OCI-LY7 (cell line): Measurements from ENCODE around the gene CLCF1. TPM values are rescaled to one million over a fixed set of nuclear protein-coding genes. Genes with fewer than 3 reads are reported as not detected.
"Not testable (repeated sequence)": the region's sequence is repeated elsewhere in the genome, so short reads cannot be mapped to it uniquely, and the experiment has no call there.

Experiments used
- BruUV-seq: library from RNA; stranded (reverse); fragments of 400-500 nt; replicated peaks from 2 replicates; lab custom pipeline; 2021; lab: Mats Ljungman, UMichigan
- CTCF ChIA-PET: fragments of 300-600 bp; sonication (Branson Sonifier 250); formaldehyde crosslinking; loops from one replicate; lab custom pipeline; 2022; ENCODE audit warnings: antibody characterized with exemption; ENCODE audit not compliant: unreplicated experiment; lab: Charles Lee
- POLR2A ChIA-PET: fragments of 300-600 bp; sonication (Branson Sonifier 250); formaldehyde crosslinking; loops from one replicate; lab custom pipeline; 2022; ENCODE audit warnings: antibody characterized with exemption; lab: Charles Lee
- DNase-seq: peaks from one replicate; pipeline ENCODE4 v3.0.0-alpha.2; 2015; ENCODE audit warnings: low spot score
- H2AFZ ChIP-seq: fragments of 200-600 bp; sonication (generic), shearing (Covaris generic); 2 replicates; pipeline ENCODE4 v1.6.1; 2014; ENCODE audit warnings: mild to moderate bottlenecking, antibody characterized with exemption, low read length, moderate library complexity
- H3K27ac ChIP-seq: fragments of 200-600 bp; sonication (generic); 2 replicates; pipeline ENCODE4 v1.5.1; 2014; ENCODE audit warnings: mixed run types, low read depth, mild to moderate bottlenecking, moderate library complexity, low read length, inconsistent platforms; ENCODE audit not compliant: poor library complexity, severe bottlenecking
- H3K36me3 ChIP-seq: fragments of 200-600 bp; sonication (generic); 2 replicates; pipeline ENCODE4 v1.6.1; 2014; ENCODE audit warnings: mild to moderate bottlenecking, antibody characterized with exemption, low read length, moderate library complexity, mixed read lengths; ENCODE audit not compliant: insufficient read depth
- H3K4me1 ChIP-seq: fragments of 200-600 bp; sonication (generic); 2 replicates; pipeline ENCODE4 v1.5.1; 2014; ENCODE audit warnings: mild to moderate bottlenecking, low read length; ENCODE audit not compliant: insufficient read depth, poor library complexity, severe bottlenecking
- H3K4me2 ChIP-seq: fragments of 200-600 bp; sonication (generic); 2 replicates; pipeline ENCODE4 v1.6.1; 2014; ENCODE audit warnings: mild to moderate bottlenecking, low read length
- H3K4me3 ChIP-seq: fragments of 200-600 bp; sonication (generic); 2 replicates; pipeline ENCODE4 v1.5.1; 2014; ENCODE audit warnings: mild to moderate bottlenecking, low read depth, low read length; ENCODE audit not compliant: poor library complexity, severe bottlenecking
- H3K79me2 ChIP-seq: fragments of 200-600 bp; sonication (generic); 2 replicates; pipeline ENCODE4 v1.6.1; 2016; ENCODE audit warnings: low read depth, mild to moderate bottlenecking, low read length, moderate library complexity, mixed read lengths; ENCODE audit not compliant: insufficient read depth
- H3K9me2 ChIP-seq: fragments of 200-600 bp; sonication (generic); 2 replicates; pipeline ENCODE4 v1.6.1; 2016; ENCODE audit warnings: mild to moderate bottlenecking, low read length, mixed read lengths; ENCODE audit not compliant: insufficient read depth
- H3K9me3 ChIP-seq: fragments of 200-600 bp; sonication (generic); 2 replicates; pipeline ENCODE4 v1.6.1; 2014; ENCODE audit warnings: mild to moderate bottlenecking, mixed run types, low read length, mixed read lengths
- H4K20me1 ChIP-seq: fragments of 200-600 bp; sonication (generic); 2 replicates; pipeline ENCODE4 v1.6.1; 2014; ENCODE audit warnings: mild to moderate bottlenecking, antibody characterized with exemption, low read length, moderate library complexity, mixed read lengths; ENCODE audit not compliant: insufficient read depth
- CTCF ChIP-seq: fragments of 200-600 bp; sonication (generic); conservative IDR thresholded peaks from 2 replicates; pipeline ENCODE4 v1.5.1; 2014; ENCODE audit warnings: mild to moderate bottlenecking, antibody characterized with exemption, low read length, moderate library complexity, mixed read lengths
- EZH2phosphoT487 ChIP-seq: fragments of 200-600 bp; sonication (generic); IDR thresholded peaks from 2 replicates; pipeline ENCODE4 v1.6.1; 2018; ENCODE audit warnings: low read depth, borderline replicate concordance, mild to moderate bottlenecking, mixed run types, antibody characterized with exemption, low read length, moderate library complexity, mixed read lengths
- intact Hi-C: fragments of 100-400 bp; cut with micrococcal nuclease; formaldehyde crosslinking; loops from one replicate; pipeline ENCODE4 v1.10.0; 2022; ENCODE audit not compliant: unreplicated experiment
- total RNA-seq, 2 experiments: library from RNA; depleted of rRNA in 1 of 2; stranded (reverse); fragments of >200 nt in 1 of 2; shearing (Covaris generic) in 1 of 2; gene quantifications; 2 replicates each; pipeline ENCODE4 v1.2.3, GENCODE V29; 2014 to 2022

Gene CLCF1
- total RNA-seq, 2 experiments from 2014 or later = 0.34 to 0.35 TPM

- TF ChIP-seq CTCF = 0 out of 2 replicates have a peak, but pooled peaks have one; percentile 14
- no peak for TF ChIP-seq EZH2phosphoT487
- no peaks in the 10 kb centered on the region for H3K36me3 ChIP-seq
- H3K27ac ChIP-seq = no peak overlapping the region
- peaks cover 10% of the 10 kb centered on the region for H3K4me1 ChIP-seq
- no peaks in the 10 kb centered on the region for H4K20me1 ChIP-seq
- H3K4me2 ChIP-seq = no peak overlapping the region
- POLR2A ChIA-PET = interaction anchor here (0.6 kb wide), 1 partner anchor 126 kb away, joined by 6 read pairs; no protein-coding TSS in a partner anchor
- no peaks in the 10 kb centered on the region for H3K79me2 ChIP-seq
- BruUV-seq = no TSS peak
- no peak overlapping the region for H2AFZ ChIP-seq
- no peak overlapping the region for H3K4me3 ChIP-seq
- CTCF ChIA-PET = interaction anchor here (0.8 to 0.9 kb wide), 2 partner anchors 29 to 58 kb away, joined by 3 to 10 read pairs; no protein-coding TSS in a partner anchor
- no peaks in the 10 kb centered on the region for H3K9me2 ChIP-seq
- H3K9me3 ChIP-seq = no peaks in the 10 kb centered on the region
- no peak for DNase-seq
- intact Hi-C loops = no loop called here
Measured at GRCh38 chr11:67321313-67321871, 52.0 kb downstream of the CLCF1 start.

GRCh38 chr11:67320691-67321090 lies 52.7 kb downstream of the CLCF1 start:
- Histone ChIP-seq H3K4me2 (no peak overlapping the region), H3K27ac (no peak overlapping the region), H3K36me3 (no peaks in the 10 kb centered on the region), H3K4me1 (peaks cover 13% of the 10 kb centered on the region), H3K79me2 (no peaks in the 10 kb centered on the region), H3K9me2 (no peaks in the 10 kb centered on the region), H2AFZ (no peak overlapping the region), H4K20me1 (no peaks in the 10 kb centered on the region), H3K9me3 (no peaks in the 10 kb centered on the region), H3K4me3 (no peak overlapping the region)
- CTCF ChIA-PET = interaction anchor here (0.8 to 1.0 kb wide), 3 partner anchors 25 to 58 kb away, joined by 3 to 10 read pairs (median 4); no protein-coding TSS in a partner anchor
- TF ChIP-seq CTCF = no peak
- no peak for TF ChIP-seq EZH2phosphoT487
- no peak for DNase-seq
- POLR2A ChIA-PET = interaction anchor here (0.8 kb wide), 1 partner anchor 33 kb away, joined by 3 read pairs; no protein-coding TSS in a partner anchor
- intact Hi-C loops = no loop called here
- BruUV-seq = no TSS peak

GRCh38 chr11:67320011-67320410 lies 53.4 kb downstream of the CLCF1 start:
- Histone ChIP-seq H3K9me3 (no peaks in the 10 kb centered on the region), H3K79me2 (no peaks in the 10 kb centered on the region), H3K27ac (no peak overlapping the region), H2AFZ (no peak overlapping the region), H3K4me1 (peaks cover 13% of the 10 kb centered on the region), H4K20me1 (no peaks in the 10 kb centered on the region), H3K4me3 (no peak overlapping the region), H3K9me2 (no peaks in the 10 kb centered on the region), H3K36me3 (no peaks in the 10 kb centered on the region), H3K4me2 (no peak overlapping the region)
- DNase-seq = no peak
- ChIA-PET POLR2A (interaction anchor here (0.8 to 1.3 kb wide), 2 partner anchors 34 to 57 kb away, joined by 3 to 4 read pairs; no protein-coding TSS in a partner anchor), CTCF (interaction anchor here (1.0 kb wide), 1 partner anchor 26 kb away, joined by 4 read pairs; no protein-coding TSS in a partner anchor)
- no TSS peak for BruUV-seq
- intact Hi-C loops = no loop called here
- no peak for TF ChIP-seq CTCF
- no peak for TF ChIP-seq EZH2phosphoT487

- H3K4me3 ChIP-seq, intact Hi-C loops, H4K20me1 ChIP-seq, H2AFZ ChIP-seq, H3K9me2 ChIP-seq, H3K79me2 ChIP-seq, H3K27ac ChIP-seq, H3K36me3 ChIP-seq, DNase-seq, H3K9me3 ChIP-seq, CTCF ChIA-PET, BruUV-seq: not testable (repeated sequence)
- POLR2A ChIA-PET = interaction anchor here (0.6 to 0.7 kb wide), 2 partner anchors 11 to 229 kb away, joined by 3 read pairs; no protein-coding TSS in a partner anchor
- H3K4me1 ChIP-seq = peaks cover 13% of the 10 kb centered on the region
- H3K4me2 ChIP-seq = peak overlapping the region; percentile 95; the same call in 1 of the 2 replicates
Measured at GRCh38 chr11:67318876-67319275, 54.5 kb downstream of the CLCF1 start.
